GM19372 (cell line): ENCODE results near the gene CIB4.

Source experiments
- ATAC-seq: cut with Tn5 transposase; IDR thresholded peaks from one replicate; pipeline ENCODE4 v1.9.1; 2021; ENCODE audit warnings: mild to moderate bottlenecking, low read depth, moderate library complexity; ENCODE audit not compliant: unreplicated experiment

Gene CIB4

DNA sequence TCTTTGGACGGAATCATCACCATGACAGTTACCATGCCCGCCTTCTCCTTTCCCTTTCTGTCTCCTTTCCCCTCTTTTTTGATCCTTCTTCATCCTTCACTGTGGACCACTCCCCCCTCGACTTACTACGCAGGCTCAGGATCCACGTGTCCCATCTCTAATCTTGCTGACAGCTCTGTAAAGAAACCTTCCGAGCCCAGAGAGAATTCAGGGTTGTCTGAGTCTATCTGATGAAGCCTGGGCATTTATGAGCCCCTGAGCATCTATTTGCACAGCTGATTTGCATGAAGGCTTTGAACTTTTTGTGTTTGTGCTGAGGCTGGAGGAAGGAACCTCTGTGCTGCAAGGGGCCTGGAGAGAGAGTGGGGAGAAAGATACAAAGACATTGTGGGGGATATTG is 50.7 kb downstream of the CIB4 start:
- no peak for ATAC-seq

DNA sequence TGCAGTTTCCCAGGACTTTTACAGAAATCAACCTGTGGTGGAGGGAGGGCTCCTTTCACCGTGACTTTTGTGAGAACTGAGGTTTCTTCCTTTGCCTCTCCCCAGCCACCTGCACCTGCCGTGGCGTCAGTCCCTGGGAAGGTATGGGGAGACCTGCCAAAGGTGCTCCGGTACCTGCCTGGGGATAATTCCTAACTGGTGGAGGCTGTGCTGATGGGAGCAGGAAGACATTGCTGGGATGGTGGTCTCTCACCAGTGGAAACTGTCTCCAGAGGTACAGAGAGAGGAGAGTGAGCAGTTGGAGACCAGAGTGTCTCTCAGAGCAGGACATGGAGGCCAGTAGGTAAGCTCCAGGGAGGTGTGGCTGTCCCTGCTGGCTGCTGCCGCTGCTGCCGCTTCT is 52.6 kb downstream of the CIB4 start:
- ATAC-seq, result no peak

DNA sequence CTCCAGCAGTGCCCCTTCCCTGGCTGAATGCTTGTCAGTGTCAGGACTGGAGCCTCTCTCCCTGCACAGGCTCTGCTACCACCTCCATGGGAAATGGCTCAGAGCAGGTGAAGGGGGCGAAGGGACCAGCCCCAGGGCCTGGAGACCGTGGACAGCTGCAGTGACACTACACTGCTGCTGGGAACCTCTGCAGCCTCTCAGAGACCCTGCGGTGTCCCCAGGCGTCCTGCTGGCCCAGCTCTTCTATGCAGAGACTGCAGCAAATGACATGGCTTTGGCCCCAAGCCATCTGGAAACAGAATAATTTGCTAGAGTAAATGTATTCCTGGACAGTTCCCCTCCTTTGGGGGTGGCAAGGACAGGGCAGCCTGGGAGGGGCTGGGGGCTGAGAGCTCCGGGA is 53.2 kb downstream of the CIB4 start:
- no peak for ATAC-seq

DNA sequence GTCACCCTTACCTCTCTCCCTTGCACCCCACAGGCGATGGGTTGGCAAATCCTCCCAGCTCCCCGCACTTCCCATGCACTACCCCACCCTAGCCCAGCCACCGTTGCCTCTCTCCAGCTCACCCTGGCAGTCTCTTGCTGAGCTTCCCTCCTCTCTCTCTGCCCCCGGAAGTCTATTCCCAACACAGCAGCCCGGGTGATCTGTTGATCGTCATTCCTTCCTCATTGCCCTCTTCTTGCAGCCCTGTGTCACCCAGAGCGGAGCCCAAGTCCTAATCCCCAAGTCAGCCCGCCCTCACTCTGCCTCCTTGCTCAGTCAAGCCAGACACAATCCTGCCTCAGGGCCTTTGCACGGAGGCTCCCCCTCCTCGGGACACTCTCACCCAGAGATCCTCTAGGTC is 55.2 kb downstream of the CIB4 start:
- ATAC-seq, result no peak

DNA sequence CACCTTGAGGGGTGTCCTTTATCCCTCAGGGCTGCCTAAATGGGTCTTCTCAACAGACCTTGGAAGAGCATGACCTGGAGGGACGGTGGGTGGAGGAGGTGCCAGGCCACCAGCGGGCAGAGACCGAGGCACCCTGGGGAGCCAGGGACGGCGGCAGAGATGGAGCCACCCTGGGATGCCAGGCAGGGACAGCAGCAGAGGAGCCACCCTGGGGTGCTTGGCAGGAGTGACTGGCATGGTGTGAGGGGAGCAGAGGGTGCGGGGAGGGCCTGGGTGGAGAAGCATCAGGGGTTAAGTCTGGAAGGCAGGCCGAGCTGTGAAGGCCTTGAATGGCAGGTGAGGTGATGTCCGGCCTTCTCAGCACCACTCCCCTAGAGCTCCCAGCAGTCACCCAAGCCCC is 56.1 kb downstream of the CIB4 start:
- no peak for ATAC-seq

DNA sequence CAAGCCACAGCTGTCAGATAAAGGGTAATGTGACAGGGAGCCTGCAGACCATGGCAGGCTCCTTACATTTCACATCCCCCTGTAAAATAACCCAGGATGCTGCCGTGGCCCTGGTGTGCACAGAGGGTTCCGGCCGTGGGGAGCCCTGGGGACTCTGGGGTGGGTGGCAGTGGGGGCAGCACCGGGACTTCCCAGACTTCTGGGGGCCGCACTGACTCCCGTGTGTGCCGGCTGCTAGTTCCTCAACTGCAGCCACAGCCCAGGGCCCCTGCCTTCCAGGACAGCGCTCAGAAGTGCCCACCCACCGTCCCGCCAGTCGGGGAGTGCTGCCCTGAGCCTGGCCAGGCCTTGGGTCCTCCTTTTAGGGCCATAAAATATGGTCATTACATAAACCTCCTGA is 56.5 kb downstream of the CIB4 start:
- no peak for ATAC-seq

DNA sequence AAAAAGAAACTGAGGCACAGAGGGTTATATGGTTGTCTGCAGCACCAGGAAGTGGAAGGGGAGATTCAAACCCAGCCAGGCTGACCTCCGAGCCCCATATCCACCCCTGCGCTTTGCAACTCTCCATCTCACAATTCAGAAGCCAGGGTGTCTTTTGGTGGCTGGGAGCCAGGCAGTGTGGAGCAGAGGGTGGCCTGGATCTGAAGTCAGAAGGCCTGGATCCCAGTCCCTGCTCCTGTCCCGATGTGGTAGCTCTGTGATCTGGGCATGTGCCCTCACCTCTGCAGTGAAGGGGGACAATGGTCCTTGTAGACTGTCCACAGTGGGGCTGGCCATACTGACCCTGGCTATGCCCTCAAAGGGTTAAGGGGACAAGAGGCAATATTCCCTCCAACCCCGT is 57.0 kb downstream of the CIB4 start:
- ATAC-seq, result no peak

DNA sequence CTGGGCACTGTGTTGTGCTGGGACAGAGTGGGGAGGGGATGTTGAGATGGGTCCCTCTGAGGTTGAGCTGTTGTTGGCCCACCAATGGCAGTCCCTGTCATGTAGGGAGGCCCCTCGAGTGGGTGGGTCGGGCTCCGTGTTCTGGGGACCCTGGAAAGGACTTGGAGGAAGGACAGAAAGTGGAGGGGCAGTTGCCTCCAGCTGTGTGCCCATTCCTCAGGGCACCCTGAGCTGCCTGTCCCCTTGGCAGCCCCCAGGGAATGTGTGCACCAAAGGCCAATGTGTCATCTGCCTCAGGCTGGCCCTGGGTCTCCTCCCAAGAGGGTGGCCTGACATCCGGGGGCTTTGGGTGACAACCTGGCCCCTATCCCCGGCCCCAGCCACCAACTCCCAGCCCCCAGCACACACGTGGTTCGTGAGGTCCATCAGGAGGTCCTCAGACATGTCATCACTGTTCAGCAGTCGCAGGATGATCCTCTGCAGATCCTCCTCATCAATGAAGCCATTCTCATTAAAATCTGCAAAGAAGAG is 57.7 kb downstream of the CIB4 start:
- ATAC-seq, result no peak

DNA sequence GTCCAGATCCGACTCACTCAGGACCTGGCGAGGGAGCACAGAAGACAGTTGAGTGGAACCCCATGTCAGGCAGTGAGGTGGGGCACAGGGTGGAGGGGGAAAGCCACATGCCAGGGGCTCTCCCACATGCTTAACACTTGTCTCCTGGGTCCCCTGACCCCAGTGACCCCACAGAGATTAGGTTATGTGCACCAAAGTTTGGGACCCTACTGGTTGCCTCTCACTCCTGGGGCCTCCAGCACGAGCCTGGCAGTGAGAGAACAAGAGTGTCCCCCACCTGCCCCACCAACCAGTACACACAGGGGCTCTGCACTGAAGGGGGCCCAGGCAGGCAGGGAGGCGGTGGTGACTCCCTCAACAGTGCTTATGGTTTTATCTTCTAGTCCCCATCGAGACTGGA is 58.3 kb downstream of the CIB4 start:
- ATAC-seq, result no peak

DNA sequence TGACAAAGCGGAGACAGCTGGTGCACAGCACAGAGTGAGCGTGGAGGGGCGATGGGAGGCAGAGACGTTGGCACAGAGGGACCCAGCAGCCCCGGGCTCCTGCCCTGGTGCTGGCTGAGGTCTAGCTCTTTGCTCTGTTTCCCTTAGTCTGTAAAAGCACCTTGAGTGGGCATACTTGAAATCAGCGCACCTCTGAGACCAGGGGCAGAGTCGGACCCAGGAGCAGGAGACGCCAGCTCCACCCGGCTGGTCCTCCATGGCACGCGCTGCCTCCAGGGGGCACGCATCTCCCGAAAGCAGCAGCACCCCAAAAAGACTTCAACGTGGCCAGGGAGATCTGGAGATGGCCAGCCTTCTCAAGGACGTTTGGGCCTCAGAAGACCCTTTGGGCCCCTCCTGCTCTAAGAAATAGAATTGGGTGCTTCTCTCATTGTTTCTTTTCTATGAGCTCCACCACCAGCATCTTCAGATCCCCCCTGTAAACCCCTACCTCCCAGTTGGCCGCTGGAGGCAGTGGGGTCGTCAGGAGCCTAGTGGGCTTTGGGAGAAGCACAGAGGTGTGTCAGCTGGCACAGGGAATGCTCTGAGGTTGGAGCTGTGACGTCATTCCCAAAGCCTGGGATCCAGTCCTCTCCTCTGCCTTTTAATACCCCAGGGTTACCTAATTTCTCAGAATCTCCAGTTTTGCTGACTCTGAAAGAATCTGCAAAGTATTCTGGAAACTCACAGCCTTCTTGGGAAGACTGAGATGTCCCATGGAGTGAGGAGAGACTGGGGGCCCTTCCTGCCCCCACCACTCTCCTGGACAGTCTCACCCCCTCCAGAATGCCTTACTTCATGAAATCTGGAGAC is 58.9 kb downstream of the CIB4 start:
- no peak for ATAC-seq

DNA sequence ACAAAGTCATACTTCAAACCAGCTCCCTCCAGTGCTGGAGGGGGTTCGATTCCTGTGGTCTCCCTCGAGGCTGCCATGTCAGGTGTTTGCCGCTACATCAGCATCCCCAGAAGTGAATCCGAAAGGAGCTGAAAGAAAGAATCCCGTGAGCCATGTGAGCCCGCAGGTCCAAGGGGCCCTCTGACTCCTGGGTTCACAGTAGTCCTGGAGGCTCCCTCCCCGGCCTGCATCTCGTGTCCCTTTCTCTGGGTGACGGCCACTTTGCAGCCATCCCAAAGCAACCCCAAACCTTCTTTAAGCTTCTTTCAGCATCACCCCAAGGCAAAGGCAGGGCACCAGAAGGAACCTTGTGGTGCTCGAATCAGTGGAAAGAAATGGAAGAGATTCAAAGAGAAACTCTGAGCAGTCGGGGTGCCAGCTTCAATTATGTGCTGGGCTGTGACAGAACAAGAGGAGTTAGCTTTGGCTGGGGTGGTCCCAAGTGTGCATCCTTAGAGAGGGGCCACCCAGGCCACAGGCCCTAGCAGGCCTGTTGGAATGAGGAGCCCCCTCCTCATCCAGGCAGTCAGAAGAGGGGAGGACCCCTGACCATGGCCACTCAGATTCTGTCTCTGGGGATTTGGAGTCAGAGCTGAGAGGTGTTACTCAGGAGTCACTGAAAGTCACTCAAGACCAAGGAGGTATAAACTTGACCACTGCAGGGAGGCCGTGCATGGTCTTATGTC is 59.7 kb downstream of the CIB4 start:
- no peak for ATAC-seq

DNA sequence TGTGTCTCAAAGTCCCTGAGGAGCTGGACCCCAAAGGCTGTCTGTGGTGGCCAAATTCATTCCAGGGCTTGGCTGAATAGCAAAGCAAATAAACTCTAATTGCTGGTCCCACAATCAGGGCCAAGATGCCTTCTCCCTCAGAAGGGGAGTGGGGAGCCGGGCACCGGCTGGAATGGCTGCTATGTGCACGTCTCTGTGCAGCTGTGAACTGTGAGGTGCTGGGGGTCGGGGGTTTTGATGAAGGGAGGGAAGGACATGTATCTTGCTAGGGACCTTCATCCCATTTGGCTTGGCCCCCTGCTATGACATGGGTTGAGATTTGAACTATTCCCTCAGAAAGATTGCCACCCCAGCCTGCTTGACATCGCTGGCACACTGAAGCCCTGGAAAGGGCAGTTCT is 60.4 kb downstream of the CIB4 start:
- ATAC-seq, result no peak

DNA sequence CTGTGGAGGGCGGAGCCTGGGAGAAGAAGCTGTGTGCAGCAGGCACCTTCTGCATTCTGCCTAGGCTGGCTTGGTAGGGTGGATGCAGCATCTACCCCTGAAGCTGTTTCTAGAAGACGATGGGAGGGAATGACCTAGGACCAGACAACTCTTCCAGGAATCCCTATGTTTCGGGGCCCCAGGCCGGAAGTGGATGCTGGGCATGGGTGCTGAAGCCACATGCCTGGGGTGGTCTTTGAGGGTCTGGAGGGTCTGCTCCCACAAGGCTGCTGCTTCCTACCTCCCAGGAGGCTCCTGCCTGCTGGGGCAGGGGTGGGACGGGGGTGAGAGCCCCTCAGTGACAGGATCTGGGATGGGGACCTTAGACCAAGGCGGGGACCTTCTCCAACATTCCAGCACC is 61.0 kb downstream of the CIB4 start:
- no peak for ATAC-seq

DNA sequence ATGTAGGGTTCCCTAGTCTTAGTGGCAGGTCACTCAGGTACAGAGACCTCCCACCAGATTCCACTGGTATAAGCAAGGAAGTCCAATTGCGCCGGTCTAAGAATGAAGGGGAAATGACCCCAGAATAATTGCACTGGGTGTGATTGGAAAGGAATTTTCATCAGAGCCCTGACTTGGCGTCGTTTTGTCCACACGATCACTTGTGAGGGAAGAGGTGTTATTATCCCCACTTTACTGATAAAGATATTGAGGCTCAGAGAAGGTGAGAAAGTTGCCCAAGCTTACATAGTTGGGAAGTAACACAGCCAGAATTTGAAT is 61.5 kb downstream of the CIB4 start:
- no peak for ATAC-seq

DNA sequence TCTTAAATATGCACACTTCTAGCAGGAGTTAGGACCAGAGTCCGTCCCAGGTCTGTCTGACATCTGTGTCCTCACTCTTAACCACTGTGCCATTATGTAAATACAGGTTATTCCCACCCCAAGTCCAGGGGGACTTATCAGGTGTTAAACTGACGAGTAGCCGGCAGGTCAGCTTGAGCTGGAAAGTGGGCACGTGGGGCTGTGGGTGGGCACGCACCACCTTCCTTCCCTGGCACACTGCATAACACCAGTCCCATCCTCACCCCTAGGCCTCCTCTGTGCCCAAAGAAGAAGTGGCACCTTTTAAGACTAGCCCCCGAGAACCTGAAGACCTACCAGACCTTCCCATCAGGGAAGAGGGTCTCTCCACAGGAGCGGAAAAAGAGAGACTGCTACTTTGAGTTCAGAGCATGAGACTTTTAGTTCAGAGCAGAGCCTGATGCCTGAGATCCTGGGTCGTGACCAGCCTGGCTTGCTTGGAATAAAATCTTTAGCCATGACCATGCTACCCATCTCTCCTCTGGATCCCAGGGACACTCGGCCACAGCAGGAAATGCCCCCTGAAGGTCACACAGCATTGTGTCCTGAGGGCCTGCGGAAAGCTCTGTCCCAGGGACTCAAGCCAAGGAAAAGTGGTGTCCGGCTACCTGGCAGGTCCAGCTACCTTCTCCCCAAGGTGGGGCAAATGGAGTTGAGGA is 62.0 kb downstream of the CIB4 start:
- ATAC-seq, result no peak

DNA sequence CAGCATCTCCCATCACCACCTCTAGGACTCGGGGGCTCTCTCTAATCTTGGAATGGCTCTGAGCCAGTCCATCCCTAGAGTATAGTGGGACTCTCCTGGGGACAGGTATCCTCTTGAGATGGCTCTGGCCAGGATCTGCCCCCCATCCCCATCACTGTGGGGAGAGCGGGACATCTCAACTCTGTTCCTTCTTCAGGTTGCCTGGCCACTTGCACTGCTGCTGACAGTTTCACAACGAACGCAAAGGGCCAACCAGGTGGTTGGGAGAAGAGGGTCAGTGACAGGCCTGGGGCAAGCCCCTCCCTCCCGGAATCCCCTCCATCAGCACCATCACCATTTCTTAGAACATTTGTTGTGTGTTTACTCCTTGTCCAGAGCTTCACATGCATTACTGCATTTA is 62.6 kb downstream of the CIB4 start:
- ATAC-seq, result no peak

DNA sequence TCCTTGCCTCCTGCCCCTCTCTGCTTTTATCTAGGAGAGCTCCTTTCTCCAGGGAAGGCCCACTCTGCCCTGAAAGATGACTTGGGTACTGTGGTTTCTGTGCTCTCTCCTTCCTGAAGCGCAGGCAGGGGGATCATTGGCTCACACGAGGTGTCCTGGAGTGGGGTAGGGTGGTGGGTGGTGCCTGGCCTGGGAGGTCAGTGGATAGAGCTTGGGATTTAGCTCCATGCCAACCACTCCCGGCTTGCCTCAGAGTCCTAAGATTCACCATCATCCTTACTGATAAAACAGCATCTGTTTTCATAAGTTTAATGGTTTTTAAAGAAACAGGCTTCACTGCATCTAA is 63.1 kb downstream of the CIB4 start:
- no peak for ATAC-seq

DNA sequence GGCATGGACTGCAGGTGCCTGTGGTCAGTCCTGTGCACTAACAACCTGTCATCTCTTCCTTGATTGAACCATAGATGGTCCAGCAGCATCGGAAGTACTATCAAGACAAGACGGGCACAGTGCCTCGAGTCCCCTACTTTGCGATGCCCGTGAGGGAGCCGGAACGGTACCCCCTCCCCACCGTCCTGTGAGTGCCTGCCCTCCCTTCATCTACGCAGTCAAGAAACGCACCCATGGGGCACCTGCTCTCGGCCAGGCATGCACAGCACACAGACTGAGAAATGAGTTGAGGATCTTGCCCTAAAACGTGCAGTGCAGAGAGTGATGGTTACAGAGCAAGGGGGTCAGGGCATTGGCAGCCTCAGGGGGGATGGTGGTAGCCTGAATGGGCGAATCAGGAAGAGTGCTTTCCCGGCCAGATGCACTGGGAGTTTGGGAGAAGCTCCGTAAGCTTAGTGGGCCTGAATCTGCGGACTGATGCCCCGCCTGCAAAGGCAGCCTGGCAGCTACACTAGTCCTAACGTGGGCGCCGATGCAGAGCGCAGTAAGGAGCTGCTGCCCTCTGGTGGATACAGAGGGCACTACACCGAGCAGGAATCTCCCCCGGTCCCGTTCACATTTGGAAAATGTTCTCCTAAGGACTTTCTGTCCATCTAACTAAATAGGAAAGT is 63.6 kb downstream of the CIB4 start:
- no peak for ATAC-seq

DNA sequence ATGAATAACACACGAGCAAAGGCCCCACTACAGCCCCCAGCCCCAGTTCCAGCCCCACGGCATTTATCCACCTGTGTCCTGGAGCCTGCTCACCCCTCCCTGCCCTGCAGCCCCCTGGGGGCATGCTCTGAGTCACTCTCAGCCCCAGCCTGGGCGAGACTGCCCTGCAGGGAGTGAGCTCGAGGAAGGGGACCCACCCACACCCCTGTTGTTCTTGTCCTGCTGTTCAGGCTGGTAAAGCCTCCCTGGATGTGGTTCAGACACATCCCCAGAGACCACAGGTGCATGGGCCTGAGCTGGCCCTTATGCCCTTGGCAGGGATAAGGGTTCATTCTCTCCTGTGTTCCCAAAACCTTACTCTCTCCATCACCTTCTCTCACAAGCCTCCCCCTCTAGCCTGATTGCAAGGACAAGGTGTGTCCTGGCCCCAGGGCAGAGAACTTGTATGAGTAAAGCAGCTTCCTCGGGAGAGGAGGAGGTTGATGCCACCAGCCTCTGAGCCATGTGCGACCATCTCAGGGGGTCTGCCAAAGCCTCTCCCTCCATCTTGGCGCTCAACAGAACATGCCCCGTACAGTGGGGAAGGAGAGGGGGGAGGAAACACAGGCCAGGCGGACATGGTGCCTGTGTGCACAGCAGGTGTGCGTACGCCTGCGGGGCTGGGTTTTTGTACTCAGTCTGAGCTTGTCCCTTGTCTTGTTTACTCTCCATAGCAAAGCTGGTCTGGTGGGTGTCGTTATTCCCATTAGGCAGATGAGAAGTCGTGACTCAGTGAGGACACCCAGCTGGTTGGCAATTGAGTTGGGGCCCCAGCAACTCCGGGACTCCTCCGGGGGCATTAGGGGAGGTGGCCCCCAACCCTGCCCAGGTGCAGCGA is 64.4 kb downstream of the CIB4 start:
- no peak for ATAC-seq
